ENCODE measurements around the gene CCR9.

CCR9 gene

DNA sequence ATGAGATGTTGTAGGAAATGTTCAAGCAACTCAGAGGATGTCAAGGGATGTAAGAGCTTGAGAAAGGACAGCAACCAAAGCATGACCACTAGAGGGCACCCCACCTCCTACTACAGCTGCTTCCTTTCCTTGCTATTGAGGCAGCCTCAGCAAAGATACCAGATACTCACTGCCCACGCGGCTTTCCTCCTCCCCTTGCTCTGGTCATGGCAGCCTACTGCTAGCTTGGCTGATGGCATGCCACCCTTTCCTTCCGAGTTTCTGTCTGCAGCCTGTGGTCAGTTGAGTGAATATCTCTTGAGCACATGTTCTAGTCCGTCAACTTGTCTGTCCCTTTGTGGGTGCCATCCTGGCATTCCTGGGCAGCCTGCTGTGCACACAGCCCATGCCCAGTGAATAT, 52.5 kb downstream of the CCR9 start:
- no peak for TF ChIP-seq TEAD4 (IDR thresholded peaks at IDR 0.05)
- TF ChIP-seq, protein P1, sequence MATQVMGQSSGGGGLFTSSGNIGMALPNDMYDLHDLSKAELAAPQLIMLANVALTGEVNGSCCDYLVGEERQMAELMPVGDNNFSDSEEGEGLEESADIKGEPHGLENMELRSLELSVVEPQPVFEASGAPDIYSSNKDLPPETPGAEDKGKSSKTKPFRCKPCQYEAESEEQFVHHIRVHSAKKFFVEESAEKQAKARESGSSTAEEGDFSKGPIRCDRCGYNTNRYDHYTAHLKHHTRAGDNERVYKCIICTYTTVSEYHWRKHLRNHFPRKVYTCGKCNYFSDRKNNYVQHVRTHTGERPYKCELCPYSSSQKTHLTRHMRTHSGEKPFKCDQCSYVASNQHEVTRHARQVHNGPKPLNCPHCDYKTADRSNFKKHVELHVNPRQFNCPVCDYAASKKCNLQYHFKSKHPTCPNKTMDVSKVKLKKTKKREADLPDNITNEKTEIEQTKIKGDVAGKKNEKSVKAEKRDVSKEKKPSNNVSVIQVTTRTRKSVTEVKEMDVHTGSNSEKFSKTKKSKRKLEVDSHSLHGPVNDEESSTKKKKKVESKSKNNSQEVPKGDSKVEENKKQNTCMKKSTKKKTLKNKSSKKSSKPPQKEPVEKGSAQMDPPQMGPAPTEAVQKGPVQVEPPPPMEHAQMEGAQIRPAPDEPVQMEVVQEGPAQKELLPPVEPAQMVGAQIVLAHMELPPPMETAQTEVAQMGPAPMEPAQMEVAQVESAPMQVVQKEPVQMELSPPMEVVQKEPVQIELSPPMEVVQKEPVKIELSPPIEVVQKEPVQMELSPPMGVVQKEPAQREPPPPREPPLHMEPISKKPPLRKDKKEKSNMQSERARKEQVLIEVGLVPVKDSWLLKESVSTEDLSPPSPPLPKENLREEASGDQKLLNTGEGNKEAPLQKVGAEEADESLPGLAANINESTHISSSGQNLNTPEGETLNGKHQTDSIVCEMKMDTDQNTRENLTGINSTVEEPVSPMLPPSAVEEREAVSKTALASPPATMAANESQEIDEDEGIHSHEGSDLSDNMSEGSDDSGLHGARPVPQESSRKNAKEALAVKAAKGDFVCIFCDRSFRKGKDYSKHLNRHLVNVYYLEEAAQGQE (IDR thresholded peaks at IDR 0.05; ENCODE audit: low read depth) = no peak
- TF ChIP-seq TCF12 (IDR thresholded peaks at IDR 0.05; ENCODE audit: low read depth) = no peak
- TF ChIP-seq RAD21 (IDR thresholded peaks at IDR 0.05; ENCODE audit: low read depth) = peak; percentile 86

GRCh38 chr3:45939341-45939771, 53.0 kb downstream of the CCR9 start:
- no peak for TF ChIP-seq CREB1 (IDR thresholded peaks at IDR 0.05; ENCODE audit: low read depth)
- no peak for TF ChIP-seq EP300 (IDR thresholded peaks at IDR 0.05; ENCODE audit: borderline replicate concordance)
- no peak for TF ChIP-seq YY1 (IDR thresholded peaks at IDR 0.05; ENCODE audit: low read depth)
- TF ChIP-seq FOXM1 (IDR thresholded peaks at IDR 0.05; ENCODE audit: borderline replicate concordance, low read depth) = no peak
- no peak for TF ChIP-seq TCF12 (IDR thresholded peaks at IDR 0.05; ENCODE audit: low read depth)
- TF ChIP-seq TAF1 (IDR thresholded peaks at IDR 0.05; ENCODE audit: low read depth) = no peak
- TF ChIP-seq NFIC (IDR thresholded peaks at IDR 0.05) = no peak
- TF ChIP-seq EGR1 (IDR thresholded peaks at IDR 0.05) = no peak
- no peak for TF ChIP-seq USF1 (IDR thresholded peaks at IDR 0.05)
- TF ChIP-seq TEAD4 (IDR thresholded peaks at IDR 0.05) = no peak
- no peak for TF ChIP-seq ZBTB7A (IDR thresholded peaks at IDR 0.05; ENCODE audit: low read depth)
- TF ChIP-seq, protein P1 (IDR thresholded peaks at IDR 0.05; ENCODE audit: low read depth) = no peak
- TF ChIP-seq RAD21 (IDR thresholded peaks at IDR 0.05; ENCODE audit: low read depth) = no peak
- no peak for TF ChIP-seq CEBPB (IDR thresholded peaks at IDR 0.05)
- TF ChIP-seq, protein P2, sequence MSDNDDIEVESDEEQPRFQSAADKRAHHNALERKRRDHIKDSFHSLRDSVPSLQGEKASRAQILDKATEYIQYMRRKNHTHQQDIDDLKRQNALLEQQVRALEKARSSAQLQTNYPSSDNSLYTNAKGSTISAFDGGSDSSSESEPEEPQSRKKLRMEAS (IDR thresholded peaks at IDR 0.05) = no peak

DNA sequence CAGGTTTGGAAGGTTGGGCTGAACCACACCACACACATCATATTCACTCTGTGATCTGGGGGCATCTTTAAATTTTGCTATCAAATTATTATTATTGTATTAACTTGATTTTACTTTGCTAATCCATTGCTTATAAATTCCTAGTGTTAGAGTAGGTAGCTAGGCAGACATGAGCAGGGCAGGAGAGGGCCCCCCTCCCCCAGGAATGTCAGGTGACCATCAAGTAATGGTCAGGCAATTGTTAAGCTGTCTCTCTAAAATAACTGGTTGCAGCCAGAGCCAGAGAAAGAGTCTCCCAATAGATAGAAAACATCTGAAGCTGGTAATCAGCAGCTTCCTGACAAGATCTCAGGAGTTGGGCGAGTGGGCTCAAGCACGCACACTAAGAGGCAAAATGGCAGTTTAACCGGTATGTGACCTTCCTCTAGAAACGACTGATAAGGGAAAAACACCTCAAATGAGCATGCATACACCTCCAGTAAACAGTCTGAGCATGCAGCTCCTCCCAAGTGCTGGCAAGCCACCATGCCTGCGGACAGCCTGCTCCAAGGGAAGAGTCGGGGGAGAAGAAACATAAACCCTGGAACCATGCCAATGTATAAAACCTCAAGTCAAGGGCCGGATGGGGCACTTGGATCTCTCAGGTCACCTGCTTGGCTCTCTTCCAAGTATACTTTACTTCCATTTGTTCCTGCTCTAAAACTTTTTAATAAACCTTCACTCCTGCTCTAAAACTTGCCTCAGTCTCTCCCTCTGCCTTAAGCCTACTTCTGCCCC, 53.8 kb downstream of the CCR9 start:
- TF ChIP-seq TAF1 (IDR thresholded peaks at IDR 0.05; ENCODE audit: low read depth) = no peak
- TF ChIP-seq, protein P1 (IDR thresholded peaks at IDR 0.05; ENCODE audit: low read depth) = no peak
- TF ChIP-seq TCF12 (IDR thresholded peaks at IDR 0.05; ENCODE audit: low read depth) = no peak
- TF ChIP-seq USF1 (IDR thresholded peaks at IDR 0.05) = no peak
- TF ChIP-seq NFIC (IDR thresholded peaks at IDR 0.05) = no peak
- no peak for TF ChIP-seq YY1 (IDR thresholded peaks at IDR 0.05; ENCODE audit: low read depth)
- no peak for TF ChIP-seq EP300 (IDR thresholded peaks at IDR 0.05; ENCODE audit: borderline replicate concordance)
- TF ChIP-seq EGR1 (IDR thresholded peaks at IDR 0.05) = no peak
- TF ChIP-seq ZBTB7A (IDR thresholded peaks at IDR 0.05; ENCODE audit: low read depth) = no peak
- no peak for TF ChIP-seq CEBPB (IDR thresholded peaks at IDR 0.05)
- TF ChIP-seq, protein P2 (IDR thresholded peaks at IDR 0.05) = no peak
- TF ChIP-seq RAD21 (IDR thresholded peaks at IDR 0.05; ENCODE audit: low read depth) = no peak
- no peak for TF ChIP-seq TEAD4 (IDR thresholded peaks at IDR 0.05)
- TF ChIP-seq CREB1 (IDR thresholded peaks at IDR 0.05; ENCODE audit: low read depth) = no peak

GRCh38 chr3:45940781-45941365, 54.5 kb downstream of the CCR9 start:
- TF ChIP-seq YY1 (IDR thresholded peaks at IDR 0.05; ENCODE audit: low read depth) (no peak), TCF12 (IDR thresholded peaks at IDR 0.05; ENCODE audit: low read depth) (no peak), EP300 (IDR thresholded peaks at IDR 0.05; ENCODE audit: borderline replicate concordance) (no peak), RAD21 (IDR thresholded peaks at IDR 0.05; ENCODE audit: low read depth) (no peak), FOXM1 (IDR thresholded peaks at IDR 0.05; ENCODE audit: borderline replicate concordance, low read depth) (no peak), CREB1 (IDR thresholded peaks at IDR 0.05; ENCODE audit: low read depth) (no peak), CEBPB (IDR thresholded peaks at IDR 0.05) (no peak), EGR1 (IDR thresholded peaks at IDR 0.05) (no peak), NFIC (IDR thresholded peaks at IDR 0.05) (no peak), TEAD4 (IDR thresholded peaks at IDR 0.05) (no peak), USF1 (IDR thresholded peaks at IDR 0.05) (no peak), TAF1 (IDR thresholded peaks at IDR 0.05; ENCODE audit: low read depth) (no peak), ZBTB7A (IDR thresholded peaks at IDR 0.05; ENCODE audit: low read depth) (no peak)
- TF ChIP-seq, protein P2 (IDR thresholded peaks at IDR 0.05) = no peak
- TF ChIP-seq, protein P1 (IDR thresholded peaks at IDR 0.05; ENCODE audit: low read depth) = no peak
